Left colon (tissue), 2 donors: ENCODE results near the gene XIRP1. TPM values are rescaled to one million over a fixed set of nuclear protein-coding genes. Genes with fewer than 3 reads are reported as not detected.

Source experiments
- ATAC-seq: fragments of 200-7000 bp; cut with Tn5 transposase; one replicate; pipeline ENCODE4 v1.9.1; 2020; ENCODE audit warnings: mild to moderate bottlenecking, moderate library complexity
- DNase-seq, 2 donors: peaks; one replicate each; pipeline ENCODE4 v3.0.0-alpha.2; 2020
- intact Hi-C, 2 donors: fragments of 100-400 bp; cut with DNase I in 1 of 2; cut with micrococcal nuclease in 1 of 2; formaldehyde crosslinking; loops; one replicate each; pipeline versions ENCODE4 v1.11.2 to v1.14.0; 2022; cut with DNase I, micrococcal nuclease
- total RNA-seq, 2 donors: library from RNA; stranded (reverse); fragmentation: NEBNext Ultra II Directional; extraction: Animal tissue kit (Norgen Biotek cat#: 25700); gene quantifications; one replicate each; pipeline ENCODE4 v1.2.1, GENCODE V29; 2021
- donor health status: DM: no; HTN: no; CAD: no.
- donor health status: DM: yes; HTN: yes; CAD: no.

The XIRP1 gene
- total RNA-seq, 2 donors from 2014 or later = not detected

- intact Hi-C loops = no loop called here
- ATAC-seq (no peak), DNase-seq (peak; percentile 75 to 87)
These were observed 41.4 kb downstream of the XIRP1 start for GRCh38 chr3:39150803-39151631.

- no peak for DNase-seq
- intact Hi-C loops = no loop called here
- ATAC-seq = no peak
These were observed 42.1 kb downstream of the XIRP1 start for GRCh38 chr3:39150148-39150802.

GRCh38 chr3:39149498-39150147 is 42.8 kb downstream of the XIRP1 start:
- ATAC-seq = no peak
- DNase-seq = no peak
- intact Hi-C loops = no loop called here

- intact Hi-C loops = no loop called here
- ATAC-seq (no peak), DNase-seq (no peak)
These were observed 43.3 kb downstream of the XIRP1 start for GRCh38 chr3:39149059-39149455.

GRCh38 chr3:39148435-39149058 is 43.8 kb downstream of the XIRP1 start:
- intact Hi-C loops = no loop called here
- no peak for ATAC-seq

GRCh38 chr3:39147711-39148434 is 44.5 kb downstream of the XIRP1 start:
- peak in 1 of 2 donors; percentile 54 for DNase-seq
- intact Hi-C loops = no loop called here
- no peak for ATAC-seq

More at GRCh38 chr3:39148435-39149058, 43.8 kb downstream of the XIRP1 start:
- no peak for DNase-seq

GRCh38 chr3:39146611-39147591 is 45.5 kb downstream of the XIRP1 start:
- intact Hi-C loops = no loop called here
- peak; percentile 63 for ATAC-seq

GRCh38 chr3:39146083-39146501 is 46.3 kb downstream of the XIRP1 start:
- intact Hi-C loops = no loop called here
- ATAC-seq = peak; percentile 54
- DNase-seq = peak; percentile 74 to 86

More at GRCh38 chr3:39146611-39147591, 45.5 kb downstream of the XIRP1 start:
- DNase-seq = peak; percentile 80 to 92

- no peak for ATAC-seq
- DNase-seq = peak in 1 of 2 donors; percentile 26
- intact Hi-C loops = no loop called here
These were observed 47.5 kb downstream of the XIRP1 start for GRCh38 chr3:39144748-39145380.

- DNase-seq = no peak
- intact Hi-C loops = no loop called here
- no peak for ATAC-seq
These were observed 48.2 kb downstream of the XIRP1 start for GRCh38 chr3:39144095-39144747.

- peak in 1 of 2 donors; percentile 24 for DNase-seq
- ATAC-seq = no peak
- intact Hi-C loops = no loop called here
These were observed 49.1 kb downstream of the XIRP1 start for GRCh38 chr3:39143051-39143885.

GRCh38 chr3:39142067-39142466 is 50.3 kb downstream of the XIRP1 start:
- peak; percentile 66 to 86 for DNase-seq
- intact Hi-C loops = no loop called here

GRCh38 chr3:39141171-39141995 is 51.0 kb downstream of the XIRP1 start:
- intact Hi-C loops = no loop called here
- ATAC-seq (peak; percentile 76), DNase-seq (peak; percentile 87 to 92)

More at GRCh38 chr3:39142067-39142466, 50.3 kb downstream of the XIRP1 start:
- peak; percentile 69 for ATAC-seq

- no peak for DNase-seq
- no peak for ATAC-seq
- intact Hi-C loops = no loop called here
These were observed 51.9 kb downstream of the XIRP1 start for GRCh38 chr3:39140341-39140971.
